HG02870 (cell line): ENCODE data around the gene USP7.
"Not testable (repeated sequence)": the region's sequence is repeated elsewhere in the genome, so short reads cannot be mapped to it uniquely, and the experiment has no call there.

Experiments
- ATAC-seq: cut with Tn5 transposase; IDR thresholded peaks from one replicate; pipeline ENCODE4 v1.9.1; 2021; ENCODE audit warnings: mild to moderate bottlenecking, moderate library complexity; ENCODE audit not compliant: unreplicated experiment

Gene USP7

GRCh38 chr16:8975039-8975438 is 11.3 kb upstream of the USP7 start:
- ATAC-seq = no peak

GRCh38 chr16:8972843-8973586 is 9.3 kb upstream of the USP7 start:
- no peak for ATAC-seq

- ATAC-seq = no peak
Measured at GRCh38 chr16:8971416-8971815, 7.7 kb upstream of the USP7 start.

- ATAC-seq = not testable (repeated sequence)
Measured at GRCh38 chr16:8969202-8969897, 5.6 kb upstream of the USP7 start.

GRCh38 chr16:8968054-8968453 is 4.3 kb upstream of the USP7 start:
- ATAC-seq = not testable (repeated sequence)

GRCh38 chr16:8967132-8967821 is 3.6 kb upstream of the USP7 start:
- ATAC-seq = no peak

GRCh38 chr16:8966817-8967131 is 3.1 kb upstream of the USP7 start:
- ATAC-seq = no peak

- ATAC-seq = no peak
Measured at GRCh38 chr16:8964462-8964861, 756 bp upstream of the USP7 start.

GRCh38 chr16:8963010-8963820 is 491 bp downstream of the USP7 start:
- no peak for ATAC-seq

GRCh38 chr16:8962393-8963009 is 1.2 kb downstream of the USP7 start:
- peak; percentile 27 for ATAC-seq

- ATAC-seq = no peak
Measured at GRCh38 chr16:8961811-8962390, 1.8 kb downstream of the USP7 start.

GRCh38 chr16:8960788-8961109 is 3.0 kb downstream of the USP7 start:
- no peak for ATAC-seq

- no peak for ATAC-seq
Measured at GRCh38 chr16:8959921-8960787, 3.6 kb downstream of the USP7 start.

- no peak for ATAC-seq
Measured at GRCh38 chr16:8958344-8959167, 5.2 kb downstream of the USP7 start.

GRCh38 chr16:8957509-8958157 is 6.1 kb downstream of the USP7 start:
- no peak for ATAC-seq

GRCh38 chr16:8957063-8957397 is 6.7 kb downstream of the USP7 start:
- ATAC-seq = no peak

- ATAC-seq = no peak
Measured at GRCh38 chr16:8956265-8957062, 7.2 kb downstream of the USP7 start.

- no peak for ATAC-seq
Measured at GRCh38 chr16:8955828-8956227, 7.9 kb downstream of the USP7 start.
